ENCODE measurements around the gene BRINP1.

- TF ChIP-seq, protein P1, sequence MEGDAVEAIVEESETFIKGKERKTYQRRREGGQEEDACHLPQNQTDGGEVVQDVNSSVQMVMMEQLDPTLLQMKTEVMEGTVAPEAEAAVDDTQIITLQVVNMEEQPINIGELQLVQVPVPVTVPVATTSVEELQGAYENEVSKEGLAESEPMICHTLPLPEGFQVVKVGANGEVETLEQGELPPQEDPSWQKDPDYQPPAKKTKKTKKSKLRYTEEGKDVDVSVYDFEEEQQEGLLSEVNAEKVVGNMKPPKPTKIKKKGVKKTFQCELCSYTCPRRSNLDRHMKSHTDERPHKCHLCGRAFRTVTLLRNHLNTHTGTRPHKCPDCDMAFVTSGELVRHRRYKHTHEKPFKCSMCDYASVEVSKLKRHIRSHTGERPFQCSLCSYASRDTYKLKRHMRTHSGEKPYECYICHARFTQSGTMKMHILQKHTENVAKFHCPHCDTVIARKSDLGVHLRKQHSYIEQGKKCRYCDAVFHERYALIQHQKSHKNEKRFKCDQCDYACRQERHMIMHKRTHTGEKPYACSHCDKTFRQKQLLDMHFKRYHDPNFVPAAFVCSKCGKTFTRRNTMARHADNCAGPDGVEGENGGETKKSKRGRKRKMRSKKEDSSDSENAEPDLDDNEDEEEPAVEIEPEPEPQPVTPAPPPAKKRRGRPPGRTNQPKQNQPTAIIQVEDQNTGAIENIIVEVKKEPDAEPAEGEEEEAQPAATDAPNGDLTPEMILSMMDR (IDR thresholded peaks at IDR 0.05), result no peak
- TF ChIP-seq POLR2A (IDR thresholded peaks at IDR 0.05) (no peak), POLR2AphosphoS5 (IDR thresholded peaks at IDR 0.05) (no peak), EP300 (IDR thresholded peaks at IDR 0.05) (no peak)
Observed at GRCh38 chr9:119283078-119283794, 86.0 kb downstream of the BRINP1 start.

All from suprapubic skin (tissue), 4 donors.